ENCODE measurements around the gene OS9. TPM values are rescaled to one million over a fixed set of nuclear protein-coding genes. Genes with fewer than 3 reads are reported as not detected.

OS9 gene
- total RNA-seq, 4 donors from 2014 or later = 120 to 390 (median 277) TPM

DNA sequence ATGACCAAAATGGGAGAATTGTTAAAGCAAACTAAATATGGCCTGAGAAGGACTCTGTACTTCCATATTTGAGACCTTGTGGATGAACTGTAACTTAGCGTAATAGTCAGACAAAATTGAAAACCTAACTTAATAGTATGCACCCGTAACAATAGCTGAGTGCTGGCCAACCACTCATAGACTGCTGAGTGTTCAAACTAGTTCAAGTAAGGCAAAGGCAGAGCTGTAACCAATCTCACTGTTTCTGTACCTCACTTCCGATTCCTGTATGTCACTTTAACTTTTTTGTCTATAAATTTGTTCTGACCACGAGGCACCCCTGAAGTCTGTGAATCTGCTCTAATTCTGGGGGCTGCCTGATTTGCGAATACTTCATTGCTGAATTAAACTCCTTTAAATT, 27.0 kb upstream of the OS9 start:
- TF ChIP-seq, protein P1, sequence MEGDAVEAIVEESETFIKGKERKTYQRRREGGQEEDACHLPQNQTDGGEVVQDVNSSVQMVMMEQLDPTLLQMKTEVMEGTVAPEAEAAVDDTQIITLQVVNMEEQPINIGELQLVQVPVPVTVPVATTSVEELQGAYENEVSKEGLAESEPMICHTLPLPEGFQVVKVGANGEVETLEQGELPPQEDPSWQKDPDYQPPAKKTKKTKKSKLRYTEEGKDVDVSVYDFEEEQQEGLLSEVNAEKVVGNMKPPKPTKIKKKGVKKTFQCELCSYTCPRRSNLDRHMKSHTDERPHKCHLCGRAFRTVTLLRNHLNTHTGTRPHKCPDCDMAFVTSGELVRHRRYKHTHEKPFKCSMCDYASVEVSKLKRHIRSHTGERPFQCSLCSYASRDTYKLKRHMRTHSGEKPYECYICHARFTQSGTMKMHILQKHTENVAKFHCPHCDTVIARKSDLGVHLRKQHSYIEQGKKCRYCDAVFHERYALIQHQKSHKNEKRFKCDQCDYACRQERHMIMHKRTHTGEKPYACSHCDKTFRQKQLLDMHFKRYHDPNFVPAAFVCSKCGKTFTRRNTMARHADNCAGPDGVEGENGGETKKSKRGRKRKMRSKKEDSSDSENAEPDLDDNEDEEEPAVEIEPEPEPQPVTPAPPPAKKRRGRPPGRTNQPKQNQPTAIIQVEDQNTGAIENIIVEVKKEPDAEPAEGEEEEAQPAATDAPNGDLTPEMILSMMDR (IDR thresholded peaks at IDR 0.05; ENCODE audit: low read depth) = no peak

DNA sequence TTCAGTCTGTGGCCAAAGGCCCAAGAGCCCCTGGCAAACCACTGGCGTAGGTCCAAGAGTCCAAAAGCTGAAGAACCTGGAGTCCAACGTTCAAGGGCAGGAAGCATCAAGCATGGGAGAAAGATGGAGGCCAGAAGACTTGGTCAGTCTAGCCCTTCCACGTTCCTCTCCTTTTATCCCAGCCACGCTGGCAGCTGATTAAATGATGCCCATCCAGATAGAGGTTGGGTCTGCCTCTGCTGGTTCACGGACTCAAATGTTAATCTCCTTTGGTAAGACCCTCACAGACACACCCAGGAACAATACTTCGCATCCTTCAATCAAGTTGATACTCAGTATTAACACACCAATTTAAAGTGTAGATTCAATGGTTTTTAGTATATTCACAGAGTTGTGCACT, 21.1 kb upstream of the OS9 start:
- TF ChIP-seq, protein P1 (IDR thresholded peaks at IDR 0.05; ENCODE audit: low read depth) = no peak

DNA sequence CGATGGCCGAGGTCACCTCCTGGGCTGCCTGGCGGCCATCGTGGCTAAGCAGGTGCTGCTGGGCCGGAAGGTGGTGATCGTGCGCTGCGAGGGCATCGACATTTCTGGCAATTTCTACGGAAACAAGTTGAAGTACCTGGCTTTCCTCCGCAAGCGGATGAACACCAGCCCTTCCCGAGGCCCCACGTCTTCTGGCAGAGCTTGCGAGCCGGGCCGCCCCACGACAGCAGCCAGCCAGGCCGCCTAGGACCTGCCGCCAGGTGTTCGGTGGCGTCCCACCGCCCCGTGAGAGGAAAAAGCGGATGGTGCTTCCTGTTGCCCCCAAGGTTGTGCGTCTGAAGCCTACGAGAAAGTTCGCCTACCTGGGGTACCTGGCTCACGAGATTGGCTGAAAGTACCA, 19.2 kb upstream of the OS9 start:
- TF ChIP-seq, protein P1 (IDR thresholded peaks at IDR 0.05; ENCODE audit: low read depth) = no peak

DNA sequence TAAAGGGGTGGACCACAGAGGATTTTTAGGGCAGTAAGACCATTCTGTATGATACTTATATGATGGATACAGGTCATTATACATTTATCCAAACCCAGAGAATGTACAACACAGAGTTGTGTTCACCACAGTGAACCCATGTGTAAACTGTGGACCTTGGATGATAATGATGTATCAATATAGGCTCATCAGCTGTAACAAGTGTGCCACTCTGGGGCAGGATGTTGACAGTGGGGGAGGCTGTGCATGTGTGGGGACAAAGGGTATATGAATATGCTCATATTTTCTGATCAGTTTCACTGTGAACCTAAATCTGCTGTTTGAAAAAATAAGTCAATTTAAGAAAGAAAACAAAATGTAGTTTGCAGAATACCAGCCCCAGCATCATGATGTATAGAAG, 14.2 kb upstream of the OS9 start:
- TF ChIP-seq, protein P1 (IDR thresholded peaks at IDR 0.05; ENCODE audit: low read depth) = no peak

DNA sequence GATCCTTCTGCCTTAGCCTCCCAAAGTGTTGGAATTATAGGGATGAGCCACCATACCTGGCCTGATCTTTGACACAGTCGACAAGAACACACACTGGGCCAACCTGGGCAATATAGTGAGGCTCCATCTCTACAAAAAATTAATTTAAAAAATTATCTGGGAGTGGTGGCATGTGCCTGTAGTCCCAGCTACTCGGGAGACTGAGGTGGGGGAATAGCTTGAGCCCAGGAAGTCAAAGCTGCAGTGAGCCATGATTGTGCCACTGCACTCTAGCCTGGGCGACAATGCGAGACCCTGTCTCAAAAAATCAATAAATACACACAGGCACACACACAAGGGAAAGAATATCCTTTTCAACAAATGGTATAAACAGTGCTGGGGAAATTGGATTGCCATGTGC, 6.1 kb upstream of the OS9 start:
- TF ChIP-seq, protein P1 (IDR thresholded peaks at IDR 0.05; ENCODE audit: low read depth) = no peak

DNA sequence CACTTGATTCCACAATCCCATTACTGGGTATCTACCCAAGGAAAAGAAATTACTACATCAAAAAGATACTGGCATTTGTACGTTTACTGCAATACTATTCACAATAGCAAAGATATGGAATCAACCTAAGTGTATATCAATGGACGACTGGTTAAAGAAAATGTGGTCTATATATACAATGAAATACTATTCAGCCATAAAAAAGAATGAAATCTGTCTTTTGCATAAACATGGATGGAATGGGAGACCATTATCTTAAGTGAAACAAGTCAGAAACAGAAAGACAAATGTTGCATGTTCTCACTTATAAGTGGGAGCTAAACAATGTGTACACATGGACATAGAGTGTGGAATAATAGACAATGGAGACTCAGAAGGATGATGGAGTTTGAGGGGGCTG, 5.0 kb upstream of the OS9 start:
- TF ChIP-seq, protein P1 (IDR thresholded peaks at IDR 0.05; ENCODE audit: low read depth) = no peak

DNA sequence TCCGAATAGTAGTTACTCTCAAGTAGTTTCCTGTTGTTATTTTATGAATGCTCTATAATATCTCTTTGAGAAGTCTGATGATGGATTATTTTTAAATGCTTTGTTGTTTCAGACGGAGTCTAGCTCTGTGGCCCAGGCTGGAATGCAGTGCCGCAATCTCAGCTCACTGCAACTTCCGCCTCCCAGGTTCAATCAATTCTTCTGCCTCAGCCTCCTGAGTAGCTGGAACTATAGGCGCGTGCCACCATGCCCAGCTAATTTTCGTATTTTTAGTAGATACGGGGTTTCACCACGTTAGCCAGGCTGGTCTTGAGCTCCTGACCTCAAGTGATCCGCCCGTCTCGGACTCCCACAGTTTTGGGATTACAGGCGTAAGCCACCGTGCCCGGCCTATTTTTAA, 1.4 kb upstream of the OS9 start:
- TF ChIP-seq, protein P1 (IDR thresholded peaks at IDR 0.05; ENCODE audit: low read depth) = no peak

DNA sequence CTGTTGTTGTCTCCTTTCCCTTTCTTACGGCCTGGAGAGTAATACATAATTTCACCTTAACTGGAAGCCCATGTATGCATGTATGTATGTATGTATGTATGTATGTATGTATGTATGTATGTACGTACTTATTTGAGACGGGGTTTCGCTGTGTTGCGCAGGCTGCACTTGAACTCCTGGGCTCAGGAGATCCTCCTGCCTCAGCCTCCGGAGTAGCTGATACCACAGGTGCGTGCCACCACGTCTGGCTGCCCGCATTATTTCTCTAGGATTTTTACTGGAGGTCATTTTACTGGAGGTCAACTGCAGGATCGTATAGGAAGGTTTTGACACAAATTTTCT, 644 bp upstream of the OS9 start:
- TF ChIP-seq, protein P1 (IDR thresholded peaks at IDR 0.05; ENCODE audit: low read depth) = no peak
